Uterus (tissue), 2 donors: ENCODE results near the gene PA2G4.

Experiments
- CTCF ChIP-seq, 4 experiments: fragments of 200-600 bp in 2 of 4; fragments of 450-650 bp in 2 of 4; sonication (generic) in 2 of 4; IDR thresholded peaks; one replicate each; pipeline ENCODE4 v1.5.1; 2016 to 2019; ENCODE audit warnings: antibody characterized with exemption in 4 of 4, mild to moderate bottlenecking in 2 of 4, moderate library complexity in 1 of 4
- POLR2A ChIP-seq, 2 donors: fragments of 450-650 bp; IDR thresholded peaks; one replicate each; pipeline ENCODE4 v1.6.1; 2016; ENCODE audit warnings: antibody characterized with exemption in 2 of 2, mild to moderate bottlenecking in 1 of 2, moderate library complexity in 1 of 2

- TF ChIP-seq CTCF (IDR thresholded peaks at IDR 0.05) (no peak), POLR2A (IDR thresholded peaks at IDR 0.05) (no peak)
Observed at GRCh38 chr12:56102683-56103065, 1.7 kb upstream of the PA2G4 start.
